Measurements from ENCODE around the gene SMURF2. TPM values are rescaled to one million over a fixed set of nuclear protein-coding genes. Genes with fewer than 3 reads are reported as not detected.

SMURF2 gene
- total RNA-seq, 1 donor from 2014 or later, result 45.6 TPM

DNA sequence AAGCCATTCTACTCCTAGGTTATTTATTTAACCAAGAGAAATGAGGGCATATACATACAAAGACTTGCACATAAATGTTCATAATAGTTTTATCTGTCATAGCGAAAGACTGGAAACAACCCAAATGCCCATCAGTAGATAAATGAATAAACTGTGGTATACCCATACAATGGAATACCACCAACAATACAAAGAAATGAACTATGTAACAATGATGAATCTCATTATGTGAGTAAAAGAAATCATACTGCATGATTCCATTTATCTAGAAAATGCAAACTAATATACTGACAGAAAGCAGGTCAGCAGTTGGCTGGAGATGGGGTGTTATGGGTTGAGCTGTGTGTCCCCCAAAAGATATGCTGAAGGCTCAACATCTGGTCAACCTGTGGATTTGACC, 98.0 kb downstream of the SMURF2 start:
- Histone ChIP-seq H3K36me3 (ENCODE audit: control insufficient read depth, insufficient read depth, low read length) (no peaks in the 10 kb centered on the region), H3K4me3 (ENCODE audit: low read depth, low read length) (no peak overlapping the region), H3K27me3 (ENCODE audit: control insufficient read depth, insufficient read depth, low read length) (no peaks in the 10 kb centered on the region)
- DNase-seq (ENCODE audit: low read depth), result no peak
- TF ChIP-seq, protein P1, sequence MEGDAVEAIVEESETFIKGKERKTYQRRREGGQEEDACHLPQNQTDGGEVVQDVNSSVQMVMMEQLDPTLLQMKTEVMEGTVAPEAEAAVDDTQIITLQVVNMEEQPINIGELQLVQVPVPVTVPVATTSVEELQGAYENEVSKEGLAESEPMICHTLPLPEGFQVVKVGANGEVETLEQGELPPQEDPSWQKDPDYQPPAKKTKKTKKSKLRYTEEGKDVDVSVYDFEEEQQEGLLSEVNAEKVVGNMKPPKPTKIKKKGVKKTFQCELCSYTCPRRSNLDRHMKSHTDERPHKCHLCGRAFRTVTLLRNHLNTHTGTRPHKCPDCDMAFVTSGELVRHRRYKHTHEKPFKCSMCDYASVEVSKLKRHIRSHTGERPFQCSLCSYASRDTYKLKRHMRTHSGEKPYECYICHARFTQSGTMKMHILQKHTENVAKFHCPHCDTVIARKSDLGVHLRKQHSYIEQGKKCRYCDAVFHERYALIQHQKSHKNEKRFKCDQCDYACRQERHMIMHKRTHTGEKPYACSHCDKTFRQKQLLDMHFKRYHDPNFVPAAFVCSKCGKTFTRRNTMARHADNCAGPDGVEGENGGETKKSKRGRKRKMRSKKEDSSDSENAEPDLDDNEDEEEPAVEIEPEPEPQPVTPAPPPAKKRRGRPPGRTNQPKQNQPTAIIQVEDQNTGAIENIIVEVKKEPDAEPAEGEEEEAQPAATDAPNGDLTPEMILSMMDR (IDR thresholded peaks at IDR 0.05; ENCODE audit: insufficient read depth, low read length, poor library complexity, severe bottlenecking), result no peak

DNA sequence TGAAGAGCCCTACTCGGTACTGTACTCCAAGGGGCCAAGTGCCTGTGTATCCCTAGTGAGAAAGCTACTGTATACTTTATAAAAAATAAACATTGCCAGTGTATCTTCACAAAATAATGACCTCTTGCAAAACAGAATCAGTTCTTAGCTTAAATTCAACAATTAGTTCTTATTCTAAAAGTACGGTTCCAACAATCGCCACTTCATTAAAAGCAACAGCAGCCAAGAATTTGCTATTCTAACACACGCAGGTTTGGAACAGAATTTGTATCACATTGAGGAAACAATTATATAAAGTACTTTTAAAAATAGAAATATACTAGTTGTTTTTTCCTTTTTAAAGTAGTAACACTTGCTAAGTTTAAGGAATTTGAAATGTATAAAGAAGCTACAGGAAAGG, 106.8 kb downstream of the SMURF2 start:
- H3K27me3 ChIP-seq (ENCODE audit: control insufficient read depth, insufficient read depth, low read length), result no peaks in the 10 kb centered on the region
- no peak for DNase-seq (ENCODE audit: low read depth)
- TF ChIP-seq, protein P1 (IDR thresholded peaks at IDR 0.05; ENCODE audit: insufficient read depth, low read length, poor library complexity, severe bottlenecking), result no peak
- no peak overlapping the region for H3K4me3 ChIP-seq (ENCODE audit: low read depth, low read length)
- peaks cover 2% of the 10 kb centered on the region for H3K36me3 ChIP-seq (ENCODE audit: control insufficient read depth, insufficient read depth, low read length)

DNA sequence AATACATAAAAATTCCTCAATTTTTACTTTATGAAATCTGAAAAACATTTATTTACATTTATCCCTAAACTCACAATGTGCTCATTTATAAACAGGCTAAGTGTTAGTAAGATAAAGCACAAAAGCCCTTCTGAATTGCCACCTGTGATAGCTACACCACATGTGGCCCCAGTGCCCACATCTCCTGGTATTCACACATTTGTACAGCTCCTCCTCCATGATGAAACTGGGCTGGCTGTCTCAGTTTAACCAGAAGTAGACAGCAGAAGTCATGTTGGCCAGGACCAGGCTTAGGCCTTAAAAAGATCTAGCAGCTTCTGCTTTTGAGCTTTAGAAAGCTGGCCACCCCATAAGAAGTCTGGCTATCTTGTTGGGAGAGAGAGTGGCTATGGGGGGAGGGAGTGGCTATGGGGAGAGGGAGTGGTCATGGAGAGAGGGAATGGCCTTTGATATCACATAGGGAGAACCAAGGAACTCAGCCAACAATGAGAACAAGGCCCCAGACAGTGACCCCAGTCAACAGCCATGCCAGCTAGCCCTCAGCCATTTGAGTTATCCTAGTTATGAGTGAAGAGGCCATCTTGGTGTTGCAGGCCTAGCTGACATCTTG, 108.0 kb downstream of the SMURF2 start:
- TF ChIP-seq, protein P1 (IDR thresholded peaks at IDR 0.05; ENCODE audit: insufficient read depth, low read length, poor library complexity, severe bottlenecking), result no peak
- Histone ChIP-seq H3K36me3 (ENCODE audit: control insufficient read depth, insufficient read depth, low read length) (peaks cover 2% of the 10 kb centered on the region), H3K4me3 (ENCODE audit: low read depth, low read length) (no peak overlapping the region), H3K27me3 (ENCODE audit: control insufficient read depth, insufficient read depth, low read length) (no peaks in the 10 kb centered on the region)
- no peak for DNase-seq (ENCODE audit: low read depth)

DNA sequence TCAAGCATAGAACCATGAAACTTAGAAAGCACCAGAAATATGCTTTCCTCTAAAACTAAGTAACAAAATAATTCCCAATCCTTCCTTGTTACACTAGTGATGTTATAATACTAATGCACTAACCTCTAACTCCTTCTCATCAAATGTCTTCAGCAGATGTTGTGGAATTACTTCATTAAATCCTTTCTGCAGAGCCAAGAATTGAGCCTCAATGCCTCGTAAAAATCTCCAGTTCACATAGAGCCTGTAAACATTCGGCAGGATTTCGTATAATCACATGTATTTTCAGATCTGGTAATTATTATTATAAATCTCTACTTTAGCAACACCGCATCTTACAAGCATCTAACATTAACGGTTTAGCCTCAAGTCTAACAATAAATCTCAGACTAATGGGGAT, 110.6 kb downstream of the SMURF2 start:
- H3K36me3 ChIP-seq (ENCODE audit: control insufficient read depth, insufficient read depth, low read length), result no peaks in the 10 kb centered on the region
- TF ChIP-seq, protein P1 (IDR thresholded peaks at IDR 0.05; ENCODE audit: insufficient read depth, low read length, poor library complexity, severe bottlenecking), result no peak

DNA sequence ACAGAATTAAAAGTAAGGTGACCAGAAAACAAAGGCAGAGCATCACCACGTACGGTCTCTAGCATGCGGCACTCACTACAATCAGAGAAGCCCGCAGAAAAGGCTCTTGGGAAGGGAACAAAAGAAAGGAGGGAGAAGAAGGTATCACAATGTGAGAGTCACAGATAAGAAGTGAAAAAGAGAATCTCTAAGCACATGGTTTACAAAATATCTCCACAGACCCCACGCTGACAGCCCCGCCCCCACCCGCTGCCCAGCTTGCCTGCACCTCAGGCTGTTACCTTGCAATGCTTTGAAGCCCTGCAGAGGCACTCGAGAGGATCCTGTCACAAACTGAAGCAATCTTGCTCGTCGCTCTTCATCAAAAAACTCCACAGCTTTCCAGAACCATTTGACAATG, 114.8 kb downstream of the SMURF2 start:
- H3K4me3 ChIP-seq (ENCODE audit: low read depth, low read length), result no peak overlapping the region
- TF ChIP-seq, protein P1 (IDR thresholded peaks at IDR 0.05; ENCODE audit: insufficient read depth, low read length, poor library complexity, severe bottlenecking), result no peak
- no peaks in the 10 kb centered on the region for H3K36me3 ChIP-seq (ENCODE audit: control insufficient read depth, insufficient read depth, low read length)
- DNase-seq (ENCODE audit: low read depth), result no peak
- no peaks in the 10 kb centered on the region for H3K27me3 ChIP-seq (ENCODE audit: control insufficient read depth, insufficient read depth, low read length)

More for the DNA sequence above, 110.6 kb downstream of the SMURF2 start:
- no peak overlapping the region for H3K4me3 ChIP-seq (ENCODE audit: low read depth, low read length)
- no peaks in the 10 kb centered on the region for H3K27me3 ChIP-seq (ENCODE audit: control insufficient read depth, insufficient read depth, low read length)
- no peak for DNase-seq (ENCODE audit: low read depth)

DNA sequence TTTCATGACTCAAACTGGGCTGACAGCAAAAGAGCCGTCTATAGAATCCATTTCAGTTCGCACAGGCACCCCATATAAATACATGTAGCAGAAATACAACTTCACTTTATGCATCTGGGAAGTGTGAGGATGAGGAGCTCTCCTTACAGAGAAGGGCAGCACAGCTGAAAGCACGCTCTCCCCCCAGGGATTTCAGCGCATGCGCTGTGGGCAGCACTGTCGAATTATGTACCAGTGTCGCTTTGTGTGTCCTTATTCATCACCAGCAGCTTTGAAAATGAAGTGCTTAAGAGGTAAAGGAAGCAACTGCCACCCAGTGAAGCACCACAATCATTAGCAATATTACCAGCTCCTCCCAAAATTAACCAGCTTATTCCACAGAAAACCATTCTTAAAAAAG, 115.4 kb downstream of the SMURF2 start:
- no peak for DNase-seq (ENCODE audit: low read depth)
- no peaks in the 10 kb centered on the region for H3K36me3 ChIP-seq (ENCODE audit: control insufficient read depth, insufficient read depth, low read length)
- H3K4me3 ChIP-seq (ENCODE audit: low read depth, low read length), result no peak overlapping the region
- TF ChIP-seq, protein P1 (IDR thresholded peaks at IDR 0.05; ENCODE audit: insufficient read depth, low read length, poor library complexity, severe bottlenecking), result no peak
- H3K27me3 ChIP-seq (ENCODE audit: control insufficient read depth, insufficient read depth, low read length), result no peaks in the 10 kb centered on the region

Data from kidney epithelial cell (primary cell).